HG02938 (cell line): ENCODE data around the gene ACTRT3.

Experiments
- ATAC-seq: cut with Tn5 transposase; IDR thresholded peaks from one replicate; pipeline ENCODE4 v1.9.1; 2021; ENCODE audit warnings: mild to moderate bottlenecking, moderate library complexity; ENCODE audit not compliant: unreplicated experiment

The ACTRT3 gene

GRCh38 chr3:169769287-169770181 lies at the start of gene ACTRT3:
TSS of gene ACTRT3 (minus strand) at chr3:169769561. CDS start at chr3:169769520, 41 bp downstream.
- peak; percentile 12 for ATAC-seq

- no peak for ATAC-seq
These were observed 49.0 kb upstream of the ACTRT3 start for GRCh38 chr3:169818316-169818715.

- no peak for ATAC-seq
These were observed 46.3 kb upstream of the ACTRT3 start for GRCh38 chr3:169815590-169816150.

- ATAC-seq, result peak; percentile 93
These were observed 44.6 kb upstream of the ACTRT3 start for GRCh38 chr3:169813757-169814517.

GRCh38 chr3:169813278-169813677 lies 43.9 kb upstream of the ACTRT3 start:
- ATAC-seq, result no peak

GRCh38 chr3:169812332-169813235 lies 43.2 kb upstream of the ACTRT3 start, which contains the start of the genes LRRC34 and LRRIQ4:
TSS of gene LRRC34 (minus strand) at chr3:169812904. CDS start at chr3:169812548, 356 bp downstream.
TSS of gene LRRIQ4 (plus strand) at chr3:169812870. CDS start at chr3:169821922, 9,052 bp downstream.
- peak; percentile 50 for ATAC-seq

- no peak for ATAC-seq
These were observed 42.4 kb upstream of the ACTRT3 start for GRCh38 chr3:169811631-169812331.

- ATAC-seq, result no peak
These were observed 40.0 kb upstream of the ACTRT3 start for GRCh38 chr3:169809230-169809795.

GRCh38 chr3:169804681-169805080 lies 35.3 kb upstream of the ACTRT3 start:
- ATAC-seq, result no peak

- ATAC-seq, result no peak
These were observed 23.0 kb upstream of the ACTRT3 start for GRCh38 chr3:169792359-169792758.

- ATAC-seq, result no peak
These were observed 21.5 kb upstream of the ACTRT3 start for GRCh38 chr3:169790687-169791429.

- no peak for ATAC-seq
These were observed 20.9 kb upstream of the ACTRT3 start for GRCh38 chr3:169790219-169790618.

- ATAC-seq, result no peak
These were observed 18.4 kb upstream of the ACTRT3 start for GRCh38 chr3:169787791-169788190.

- no peak for ATAC-seq
These were observed 17.8 kb upstream of the ACTRT3 start for GRCh38 chr3:169787120-169787519.

- no peak for ATAC-seq
These were observed 12.0 kb upstream of the ACTRT3 start for GRCh38 chr3:169781209-169781855.

- ATAC-seq, result no peak
These were observed 11.4 kb upstream of the ACTRT3 start for GRCh38 chr3:169780742-169781141.

- no peak for ATAC-seq
These were observed 8.5 kb upstream of the ACTRT3 start for GRCh38 chr3:169777822-169778221.

- ATAC-seq, result no peak
These were observed 4.8 kb upstream of the ACTRT3 start for GRCh38 chr3:169774186-169774585.
